Choroid plexus epithelial cell (primary cell): ENCODE results near the gene MKLN1.

ENCODE experiments used
- DNase-seq: peaks from one replicate; pipeline ENCODE4 v3.0.0-alpha.2; 2010; ENCODE audit warnings: low read depth
- H3K4me3 ChIP-seq: 2 replicates; pipeline ENCODE4 v1.5.1; 2011; ENCODE audit warnings: low read depth, mild to moderate bottlenecking, control low read depth, low read length, moderate library complexity
- CTCF ChIP-seq: conservative IDR thresholded peaks from 2 replicates; pipeline ENCODE4 v1.5.1; 2011; ENCODE audit warnings: low read depth, mild to moderate bottlenecking, control low read depth, inconsistent platforms, low read length, moderate library complexity

MKLN1 gene

DNA sequence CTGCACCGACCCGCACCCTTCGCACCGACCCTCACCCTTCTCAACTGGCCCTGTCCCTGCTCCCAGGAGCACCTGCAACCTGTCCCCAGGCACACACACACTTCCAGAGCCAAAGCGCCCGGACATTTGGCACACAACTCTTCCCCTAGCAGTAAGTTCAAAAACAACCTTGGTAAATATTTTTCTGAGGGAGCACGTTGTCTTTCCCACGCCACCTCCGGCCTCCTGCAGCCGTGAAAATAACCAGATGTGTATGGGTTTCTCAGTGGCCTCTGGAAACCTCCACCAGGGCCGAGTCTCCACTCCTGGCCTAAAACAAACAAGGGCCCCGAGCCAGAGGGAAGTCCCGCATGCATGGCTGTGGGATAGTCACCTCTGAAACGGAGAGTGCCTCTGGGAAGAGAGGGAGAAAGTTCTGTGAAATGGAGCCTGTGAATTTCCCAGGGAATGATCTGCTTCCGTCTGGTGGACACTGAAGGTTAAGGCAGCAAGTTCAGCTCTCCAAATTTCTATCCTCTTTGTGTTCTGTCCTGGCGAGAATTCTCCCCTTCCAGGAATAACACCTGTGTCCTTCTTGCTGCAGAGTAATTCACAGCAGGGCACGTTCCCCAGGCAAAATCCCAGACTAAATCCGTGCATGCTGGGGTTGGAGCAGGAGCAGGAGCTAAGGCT, 213.0 kb downstream of the MKLN1 start:
- DNase-seq = peak; percentile 51
- H3K4me3 ChIP-seq = no peak overlapping the region
- TF ChIP-seq CTCF = peak; percentile 58

DNA sequence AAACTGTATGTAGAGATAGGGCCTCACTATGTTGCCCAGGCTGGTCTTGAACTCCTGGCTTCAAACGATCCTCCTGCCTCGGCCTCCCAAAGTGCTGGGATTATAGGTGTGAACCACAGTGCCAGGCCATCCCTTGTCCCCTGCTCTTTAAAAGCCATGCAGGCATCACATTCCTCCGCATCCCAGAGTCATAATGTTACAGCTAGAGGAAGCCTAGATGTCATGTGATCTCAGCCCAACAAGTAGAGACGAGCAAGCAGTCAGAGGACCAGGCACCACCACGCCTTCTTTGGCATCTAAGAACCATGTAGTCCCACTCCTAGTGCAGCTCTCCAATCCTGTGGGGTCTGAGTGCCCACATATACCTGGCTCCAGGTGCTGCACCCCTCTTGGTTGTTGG, 215.6 kb downstream of the MKLN1 start:
- H3K4me3 ChIP-seq = no peak overlapping the region
- TF ChIP-seq CTCF = no peak
- DNase-seq = no peak

GRCh38 chr7:131544021-131544420, 216.3 kb downstream of the MKLN1 start:
- no peak for DNase-seq
- TF ChIP-seq CTCF = no peak
- H3K4me3 ChIP-seq = no peak overlapping the region

GRCh38 chr7:131544449-131545301, 217.0 kb downstream of the MKLN1 start:
- H3K4me3 ChIP-seq = no peak overlapping the region
- peak; percentile 40 for TF ChIP-seq CTCF
- peak; percentile 57 for DNase-seq

GRCh38 chr7:131546126-131546525, 218.4 kb downstream of the MKLN1 start:
- no peak for TF ChIP-seq CTCF
- DNase-seq = peak; percentile 17
- no peak overlapping the region for H3K4me3 ChIP-seq
